Type B pancreatic cell (in vitro differentiated cells): Measurements from ENCODE around the gene MGA. TPM values are rescaled to one million over a fixed set of nuclear protein-coding genes. Genes with fewer than 3 reads are reported as not detected.
A peak's percentile ranks its signal among the peaks of the same experiment; 100 is the strongest.

Experiments used
- DNase-seq: peaks from one replicate; pipeline ENCODE4 v3.0.0; 2021; ENCODE audit warnings: mixed read lengths; ENCODE audit not compliant: unreplicated experiment; ENCODE audit errors: extremely low spot score
- H3K27ac Mint-ChIP-seq: 2 replicates; pipeline ENCODE4 v1.8.0; 2021; ENCODE audit warnings: mild to moderate bottlenecking, mixed read lengths
- H3K27me3 Mint-ChIP-seq: 2 replicates; pipeline ENCODE4 v1.8.0; 2021; ENCODE audit warnings: mixed read lengths
- H3K36me3 Mint-ChIP-seq: 2 replicates; pipeline ENCODE4 v1.8.0; 2021; ENCODE audit warnings: mixed read lengths
- H3K4me1 Mint-ChIP-seq: one replicate; pipeline ENCODE4 v1.8.0; 2021; ENCODE audit warnings: mixed read lengths; ENCODE audit not compliant: unreplicated experiment
- H3K4me3 Mint-ChIP-seq: 2 replicates; pipeline ENCODE4 v1.8.0; 2021; ENCODE audit warnings: mild to moderate bottlenecking, mixed read lengths
- H3K9me3 Mint-ChIP-seq: 2 replicates; pipeline ENCODE4 v1.8.0; 2021; ENCODE audit warnings: mixed read lengths
- CTCF ChIP-seq: fragments of 200-600 bp; sonication (generic); conservative IDR thresholded peaks from 2 replicates; pipeline ENCODE4 v1.5.0; 2021; ENCODE audit warnings: antibody characterized with exemption, mild to moderate bottlenecking
- total RNA-seq: library from RNA; stranded (reverse); gene quantifications from 2 replicates; pipeline ENCODE4 v1.2.1, GENCODE V29; 2021; ENCODE audit warnings: low replicate concordance

MGA gene
- total RNA-seq, 1 donor from 2014 or later = 54.9 TPM

- H3K27me3 Mint-ChIP-seq = no peaks in the 10 kb centered on the region
- peak overlapping the region; percentile 5 for H3K4me3 Mint-ChIP-seq
- peak overlapping the region; percentile 6 for H3K27ac Mint-ChIP-seq
- H3K9me3 Mint-ChIP-seq = no peaks in the 10 kb centered on the region
- H3K36me3 Mint-ChIP-seq = peaks cover 3% of the 10 kb centered on the region
- H3K4me1 Mint-ChIP-seq = peaks cover 41% of the 10 kb centered on the region
- no peak for TF ChIP-seq CTCF
- DNase-seq = no peak
Measured at GRCh38 chr15:41789662-41790061, 129.5 kb downstream of the MGA start.

- TF ChIP-seq CTCF = no peak
- H3K4me1 Mint-ChIP-seq = peaks cover 42% of the 10 kb centered on the region
- no peak for DNase-seq
- no peak overlapping the region for H3K27ac Mint-ChIP-seq
- no peaks in the 10 kb centered on the region for H3K9me3 Mint-ChIP-seq
- no peaks in the 10 kb centered on the region for H3K27me3 Mint-ChIP-seq
- H3K4me3 Mint-ChIP-seq = no peak overlapping the region
- H3K36me3 Mint-ChIP-seq = peaks cover 5% of the 10 kb centered on the region
Measured at GRCh38 chr15:41790169-41790568, 130.0 kb downstream of the MGA start.

GRCh38 chr15:41790756-41791546 is 130.7 kb downstream of the MGA start:
- Mint-ChIP-seq H3K4me1 (peaks cover 47% of the 10 kb centered on the region), H3K9me3 (no peaks in the 10 kb centered on the region), H3K36me3 (peaks cover 3% of the 10 kb centered on the region), H3K27me3 (no peaks in the 10 kb centered on the region), H3K4me3 (peak overlapping the region; percentile 42), H3K27ac (peak overlapping the region; percentile 41)
- no peak for TF ChIP-seq CTCF
- DNase-seq = no peak

GRCh38 chr15:41791547-41791937 is 131.3 kb downstream of the MGA start:
- no peaks in the 10 kb centered on the region for H3K27me3 Mint-ChIP-seq
- peaks cover 52% of the 10 kb centered on the region for H3K4me1 Mint-ChIP-seq
- no peaks in the 10 kb centered on the region for H3K9me3 Mint-ChIP-seq
- H3K4me3 Mint-ChIP-seq = no peak overlapping the region
- H3K27ac Mint-ChIP-seq = peak overlapping the region; percentile 41
- no peak for TF ChIP-seq CTCF
- no peak for DNase-seq
- peaks cover 6% of the 10 kb centered on the region for H3K36me3 Mint-ChIP-seq

- H3K4me1 Mint-ChIP-seq = peaks cover 57% of the 10 kb centered on the region
- peaks cover 6% of the 10 kb centered on the region for H3K36me3 Mint-ChIP-seq
- H3K27me3 Mint-ChIP-seq = no peaks in the 10 kb centered on the region
- DNase-seq = no peak
- no peak for TF ChIP-seq CTCF
- H3K27ac Mint-ChIP-seq = peak overlapping the region; percentile 7
- no peaks in the 10 kb centered on the region for H3K9me3 Mint-ChIP-seq
- no peak overlapping the region for H3K4me3 Mint-ChIP-seq
Measured at GRCh38 chr15:41792000-41792637, 131.9 kb downstream of the MGA start.
